HEK293 (cell line): ENCODE data around the gene TCIRG1.

Experiments
- CTCF ChIA-PET: fragments of 350-600 bp; formaldehyde crosslinking; extraction: SDS; loops from one replicate; lab custom pipeline; 2021; ENCODE audit warnings: antibody characterized with exemption; lab: Yijun Ruan, JAX
- POLR2A ChIA-PET: fragments of 300-600 bp; formaldehyde crosslinking; extraction: SDS; loops from one replicate; lab custom pipeline; 2020; ENCODE audit warnings: antibody characterized with exemption, inconsistent platforms; lab: Yijun Ruan, JAX
- H3K27ac ChIP-seq: fragments of 200-500 bp; sonication (Bioruptor generic); 2 replicates; pipeline ENCODE4 v1.5.1; 2014; ENCODE audit warnings: low read depth, low read length, control low read depth, inconsistent platforms; ENCODE audit errors: extremely low read depth
- H3K36me3 ChIP-seq, 2 experiments: fragments of 200-500 bp in 1 of 2; sonication (Bioruptor generic) in 1 of 2; 1 replicate in 1 of 2; 2 replicates in 1 of 2; pipeline ENCODE4 v1.5.1; 2014 to 2017; ENCODE audit warnings: inconsistent platforms in 2 of 2, low read length in 2 of 2; ENCODE audit not compliant: control insufficient read depth in 2 of 2, insufficient read depth in 1 of 2
- H3K4me1 ChIP-seq: fragments of 200-500 bp; sonication (Bioruptor generic); 2 replicates; pipeline ENCODE4 v1.5.1; 2014; ENCODE audit warnings: mild to moderate bottlenecking, low read length, inconsistent platforms; ENCODE audit not compliant: control insufficient read depth, insufficient read depth
- H3K4me3 ChIP-seq: 2 replicates; pipeline ENCODE4 v1.5.1; 2011; ENCODE audit warnings: low read depth, mild to moderate bottlenecking, control low read depth, low read length, moderate library complexity
- H3K9me3 ChIP-seq: fragments of 200-500 bp; sonication (Bioruptor generic); 2 replicates; pipeline ENCODE4 v1.5.1; 2014; ENCODE audit warnings: low read depth, low read length, inconsistent platforms; ENCODE audit not compliant: control insufficient read depth, insufficient read depth
- AEBP2 ChIP-seq: fragments of 450-650 bp; formaldehyde crosslinking; IDR thresholded peaks from 2 replicates; pipeline ENCODE4 v1.5.1; 2016; ENCODE audit warnings: missing biosample characterization, missing genetic modification characterization, borderline replicate concordance
- BCL11B ChIP-seq: fragments of 450-650 bp; formaldehyde crosslinking; IDR thresholded peaks from 2 replicates; pipeline ENCODE4 v1.5.1; 2016; ENCODE audit warnings: low read depth, missing biosample characterization, missing genetic modification characterization
- KLF1 ChIP-seq: fragments of 450-650 bp; formaldehyde crosslinking; IDR thresholded peaks from 2 replicates; pipeline ENCODE4 v1.5.1; 2016; ENCODE audit warnings: missing biosample characterization, missing genetic modification characterization
- KLF16 ChIP-seq: fragments of 450-650 bp; formaldehyde crosslinking; IDR thresholded peaks from 2 replicates; pipeline ENCODE4 v1.5.1; 2017; ENCODE audit warnings: missing biosample characterization, missing genetic modification characterization
- MYNN ChIP-seq: fragments of 450-650 bp; formaldehyde crosslinking; IDR thresholded peaks from 2 replicates; pipeline ENCODE4 v1.5.1; 2016; ENCODE audit warnings: missing biosample characterization, missing genetic modification characterization, borderline replicate concordance
- MZF1 ChIP-seq: fragments of 450-650 bp; formaldehyde crosslinking; IDR thresholded peaks from 2 replicates; pipeline ENCODE4 v1.5.1; 2017; ENCODE audit warnings: missing biosample characterization, missing genetic modification characterization, borderline replicate concordance
- PRDM6 ChIP-seq: fragments of 450-650 bp; formaldehyde crosslinking; IDR thresholded peaks from 2 replicates; pipeline ENCODE4 v1.5.1; 2017; ENCODE audit warnings: missing biosample characterization, missing genetic modification characterization
- TCF7L2 ChIP-seq: IDR thresholded peaks from 2 replicates; pipeline ENCODE4 v1.6.1; 2011; ENCODE audit warnings: low read depth, mild to moderate bottlenecking, inconsistent platforms, low read length, moderate library complexity, borderline replicate concordance
- TRIM28 ChIP-seq: IDR thresholded peaks from 2 replicates; pipeline ENCODE4 v1.6.1; 2011; ENCODE audit warnings: low read length, control low read depth, borderline replicate concordance
- ZBTB11 ChIP-seq: fragments of 450-650 bp; formaldehyde crosslinking; conservative IDR thresholded peaks from 2 replicates; pipeline ENCODE4 v1.5.1; 2016; ENCODE audit warnings: low read depth, missing biosample characterization, missing genetic modification characterization
- ZBTB21 ChIP-seq: fragments of 450-650 bp; formaldehyde crosslinking; IDR thresholded peaks from 2 replicates; pipeline ENCODE4 v1.5.1; 2017; ENCODE audit warnings: missing biosample characterization, missing genetic modification characterization
- ZBTB48 ChIP-seq: fragments of 450-650 bp; formaldehyde crosslinking; IDR thresholded peaks from 2 replicates; pipeline ENCODE4 v1.5.1; 2016; ENCODE audit warnings: missing biosample characterization, missing genetic modification characterization
- ZIC2 ChIP-seq: fragments of 450-650 bp; formaldehyde crosslinking; IDR thresholded peaks from 2 replicates; pipeline ENCODE4 v1.5.1; 2016; ENCODE audit warnings: missing biosample characterization, missing genetic modification characterization
- ZNF10 ChIP-seq: fragments of 450-650 bp; formaldehyde crosslinking; IDR thresholded peaks from 2 replicates; pipeline ENCODE4 v1.5.1; 2017; ENCODE audit warnings: missing biosample characterization, missing genetic modification characterization
- ZNF114 ChIP-seq: fragments of 450-650 bp; formaldehyde crosslinking; IDR thresholded peaks from 2 replicates; pipeline ENCODE4 v1.5.0; 2017; ENCODE audit warnings: missing biosample characterization, missing genetic modification characterization
- ZNF26 ChIP-seq: fragments of 450-650 bp; formaldehyde crosslinking; IDR thresholded peaks from 2 replicates; pipeline ENCODE4 v1.5.1; 2016; ENCODE audit warnings: missing biosample characterization, missing genetic modification characterization
- ZNF473 ChIP-seq: fragments of 450-650 bp; formaldehyde crosslinking; IDR thresholded peaks from 2 replicates; pipeline ENCODE4 v1.5.1; 2017; ENCODE audit warnings: missing biosample characterization, missing genetic modification characterization
- ZNF596 ChIP-seq: fragments of 450-650 bp; IDR thresholded peaks from 2 replicates; pipeline ENCODE4 v1.5.0; 2018; ENCODE audit warnings: missing biosample characterization, mild to moderate bottlenecking, missing genetic modification characterization, moderate library complexity
- ZNF704 ChIP-seq: fragments of 450-650 bp; formaldehyde crosslinking; IDR thresholded peaks from 2 replicates; pipeline ENCODE4 v1.5.1; 2016; ENCODE audit warnings: missing biosample characterization, missing genetic modification characterization
- ZXDB ChIP-seq: fragments of 450-650 bp; formaldehyde crosslinking; IDR thresholded peaks from 2 replicates; pipeline ENCODE4 v1.5.1; 2016; ENCODE audit warnings: missing biosample characterization, missing genetic modification characterization

The TCIRG1 gene

GRCh38 chr11:68099474-68100405, 60.9 kb downstream of the TCIRG1 start:
- POLR2A ChIA-PET, result no interaction called here
- Histone ChIP-seq H3K36me3 (no peaks in the 10 kb centered on the region), H3K4me3 (no peak overlapping the region), H3K4me1 (peaks cover 4% of the 10 kb centered on the region; the same call in 1 of the 2 replicates), H3K9me3 (no peaks in the 10 kb centered on the region), H3K27ac (peak overlapping the region; percentile 11; the same call in 1 of the 2 replicates)
- CTCF ChIA-PET, result interaction anchor here (0.7 kb wide), 1 partner anchor 157 kb away, joined by 3 read pairs; no protein-coding TSS in a partner anchor
- peak; percentile 63; the same call in 1 of the 2 replicates for TF ChIP-seq ZNF10
- peak; percentile 83 for TF ChIP-seq MYNN (tag by site-specific recombination)
- no peak for TF ChIP-seq ZBTB48
- TF ChIP-seq ZNF473, result no peak
- TF ChIP-seq MZF1 (tag by site-specific recombination), result 0 out of 2 replicates have a peak, but pooled peaks have one; percentile 29
- no peak for TF ChIP-seq ZNF26 (tag by site-specific recombination)
- no peak for TF ChIP-seq KLF16 (tag by site-specific recombination)
- 0 out of 2 replicates have a peak, but pooled peaks have one; percentile 19 for TF ChIP-seq ZXDB (tag by site-specific recombination)
- TF ChIP-seq ZBTB21 (tag by site-specific recombination), result no peak
- TF ChIP-seq AEBP2 (tag by site-specific recombination), result no peak
- no peak for TF ChIP-seq KLF1 (tag by site-specific recombination)
- TF ChIP-seq ZNF114 (tag by site-specific recombination), result no peak
- TF ChIP-seq TCF7L2, result peak; percentile 89
- TF ChIP-seq BCL11B (tag by site-specific recombination), result no peak
- no peak for TF ChIP-seq ZNF704 (tag by site-specific recombination)
- peak; percentile 57 for TF ChIP-seq ZIC2 (tag by site-specific recombination)
- no peak for TF ChIP-seq ZNF596
- TF ChIP-seq PRDM6 (tag by site-specific recombination), result peak; percentile 82
- peak; percentile 43; the same call in 1 of the 2 replicates for TF ChIP-seq TRIM28
- TF ChIP-seq ZBTB11, result no peak
